GM12878 (cell line): ENCODE measurements around the gene PLXNC1. TPM values are rescaled to one million over a fixed set of nuclear protein-coding genes. Genes with fewer than 3 reads are reported as not detected.

Experiments
- ATAC-seq: fragments of 200-7000 bp; cut with Tn5 transposase; 3 replicates; pipeline ENCODE4 v1.9.1; 2020; ENCODE audit warnings: mild to moderate bottlenecking, moderate library complexity
- BruUV-seq: library from RNA; stranded (reverse); fragments of 400-500 nt; replicated peaks from 2 replicates; lab custom pipeline; 2021; lab: Mats Ljungman, UMichigan
- CTCF ChIA-PET: fragments of 300-600 bp; sonication (Branson Sonifier 250); formaldehyde crosslinking; extraction: SDS; loops from one replicate; lab custom pipeline; 2021; ENCODE audit warnings: inconsistent platforms; lab: Yijun Ruan, JAX
- POLR2A ChIA-PET: fragments of 350-600 bp; formaldehyde crosslinking; extraction: SDS; loops from one replicate; lab custom pipeline; 2021; ENCODE audit warnings: inconsistent platforms; lab: Charles Lee
- RAD21 ChIA-PET: fragments of 300-600 bp; sonication (Branson Sonifier 250); formaldehyde crosslinking; loops from one replicate; lab custom pipeline; 2023; ENCODE audit warnings: antibody characterized with exemption; ENCODE audit not compliant: unreplicated experiment; lab: Charles Lee
- SMC1A ChIA-PET: fragments of 300-600 bp; sonication (Branson Sonifier 250); formaldehyde crosslinking; loops from one replicate; lab custom pipeline; 2023; ENCODE audit not compliant: unreplicated experiment, uncharacterized antibody; lab: Charles Lee
- DNase-seq: peaks from one replicate; pipeline ENCODE4 v3.0.0-alpha.2; 2011; ENCODE audit warnings: low read depth, low spot score
- FAIRE-seq: peaks from 3 replicates; lab custom pipeline; 2011; peaks lifted over from hg19 to GRCh38; lab: Jason Lieb, UNC
- H2AFZ ChIP-seq: 2 replicates; pipeline ENCODE4 v1.6.0; 2011; ENCODE audit warnings: low read depth, low read length, control low read depth; ENCODE audit not compliant: control insufficient read depth
- H3K27ac ChIP-seq: 2 replicates; pipeline ENCODE4 v1.5.1; 2011; ENCODE audit warnings: control low read depth; ENCODE audit not compliant: control insufficient read depth, insufficient read depth
- H3K27me3 ChIP-seq, 2 experiments: replicated peaks in 1 of 2; 2 replicates each; pipeline versions ENCODE4 v1.6.0 to v1.6.1; 2011; ENCODE audit warnings: low read length in 1 of 2; ENCODE audit not compliant: control insufficient read depth in 2 of 2, insufficient read depth in 2 of 2
- H3K36me3 ChIP-seq, 2 experiments: 2 replicates each; pipeline ENCODE4 v1.5.1; 2011; ENCODE audit warnings: low read length in 1 of 2; ENCODE audit not compliant: control insufficient read depth in 2 of 2, insufficient read depth in 2 of 2
- H3K4me1 ChIP-seq: 2 replicates; pipeline ENCODE4 v1.6.1; 2011; ENCODE audit warnings: mild to moderate bottlenecking, low read length, moderate library complexity, mixed read lengths; ENCODE audit not compliant: control insufficient read depth, insufficient read depth
- H3K4me2 ChIP-seq: 2 replicates; pipeline ENCODE4 v1.6.0; 2011; ENCODE audit warnings: control low read depth; ENCODE audit not compliant: control insufficient read depth, insufficient read depth
- H3K4me3 ChIP-seq: fragments of 200-600 bp; sonication (generic); 2 replicates; pipeline ENCODE4 v1.5.1; 2016
- H3K79me2 ChIP-seq: 2 replicates; pipeline ENCODE4 v1.6.0; 2011; ENCODE audit warnings: low read length; ENCODE audit not compliant: control insufficient read depth, insufficient read depth
- H3K9ac ChIP-seq: 2 replicates; pipeline ENCODE4 v1.8.0; 2011; ENCODE audit warnings: low read length, control low read depth, mixed read lengths; ENCODE audit not compliant: control insufficient read depth, insufficient read depth
- H3K9me3 ChIP-seq: replicated peaks from 3 replicates; pipeline ENCODE4 v1.5.1; 2011; ENCODE audit warnings: mild to moderate bottlenecking, low read length; ENCODE audit not compliant: control insufficient read depth, insufficient read depth
- H4K20me1 ChIP-seq: 2 replicates; pipeline ENCODE4 v1.6.0; 2011; ENCODE audit not compliant: control insufficient read depth, insufficient read depth
- BRCA1 ChIP-seq: IDR thresholded peaks from 2 replicates; pipeline ENCODE4 v1.6.1; 2011; ENCODE audit warnings: low read depth, low read length, improper control_type of control experiment
- CBFB ChIP-seq: IDR thresholded peaks from 2 replicates; pipeline ENCODE4 v1.6.1; 2016; ENCODE audit warnings: antibody characterized with exemption, low read depth
- CBX5 ChIP-seq: sonication (generic); IDR thresholded peaks from 2 replicates; pipeline ENCODE4 v1.6.1; 2016; ENCODE audit warnings: low read depth, moderate library complexity, mild to moderate bottlenecking, inconsistent platforms
- FOXK2 ChIP-seq: fragments of 450-650 bp; IDR thresholded peaks from 2 replicates; pipeline ENCODE4 v1.6.1; 2017; ENCODE audit warnings: mild to moderate bottlenecking, moderate library complexity
- NFIC ChIP-seq: IDR thresholded peaks from 2 replicates; pipeline ENCODE4 v1.6.1; 2012; ENCODE audit warnings: low read depth, mild to moderate bottlenecking, inconsistent platforms, low read length, moderate library complexity
- TAF1 ChIP-seq: IDR thresholded peaks from 2 replicates; pipeline ENCODE4 v1.6.1; 2011; ENCODE audit warnings: mild to moderate bottlenecking, low read depth, low read length, borderline replicate concordance
- TCF7 ChIP-seq: IDR thresholded peaks from 2 replicates; pipeline ENCODE4 v1.6.1; 2014; ENCODE audit warnings: antibody characterized with exemption, borderline replicate concordance
- ZNF207 ChIP-seq: fragments of 450-650 bp; IDR thresholded peaks from 2 replicates; pipeline ENCODE4 v1.6.1; 2014; ENCODE audit warnings: antibody characterized with exemption, mild to moderate bottlenecking, borderline replicate concordance
- ZNF687 ChIP-seq: fragments of 450-650 bp; IDR thresholded peaks from 2 replicates; pipeline ENCODE4 v1.6.1; 2017; ENCODE audit warnings: mild to moderate bottlenecking, moderate library complexity
- ZSCAN29 ChIP-seq: fragments of 450-650 bp; IDR thresholded peaks from 2 replicates; pipeline ENCODE4 v1.6.1; 2017; ENCODE audit warnings: mild to moderate bottlenecking, moderate library complexity
- WGBS: methylation state at CpG from one replicate; pipeline ENCODE4 v1.1.6; 2016; ENCODE audit warnings: low lambda C conversion rate; ENCODE audit not compliant: insufficient replicate concordance, insufficient coverage; ENCODE audit errors: missing lambda C conversion rate; 5-methylcytosine and 5-hydroxymethylcytosine counted together
- in situ Hi-C: fragments of 300-500 bp; cut with MboI; formaldehyde crosslinking; loops from 9 replicates; pipeline ENCODE4 v1.14.3; 2018; ENCODE audit warnings: mixed read lengths
- intact Hi-C: fragments of 100-400 bp; cut with micrococcal nuclease; formaldehyde crosslinking; loops from one replicate; pipeline ENCODE4 v1.14.2; 2022; ENCODE audit not compliant: unreplicated experiment
- polyA plus RNA-seq, 11 experiments: library from polyadenylated mRNA; depleted of rRNA in 4 of 11; unstranded in 6 of 11; stranded (reverse) in 5 of 11; fragments of >200 nt; fragmentation: Nextera tagmentation in 4 of 11; fragmentation: Illumina TruSeq in 1 of 11; extraction: Ambion mirVana in 4 of 11; extraction: Trizol in 1 of 11; gene quantifications; 1 replicate in 1 of 11; 2 replicates in 10 of 11; pipeline versions ENCODE4 v1.2.1 to v1.2.3, GENCODE V29; 2011 to 2016; ENCODE audit warnings: inconsistent platforms in 2 of 11, missing spikeins in 2 of 11, low read depth in 1 of 11
- total RNA-seq, 4 experiments: library from RNA; depleted of rRNA in 3 of 4; stranded (reverse); fragments of >200 nt in 3 of 4; fragmentation: Illumina TruSeq in 1 of 4; extraction: Trizol in 1 of 4; gene quantifications; 2 replicates each; pipeline versions ENCODE4 v1.2.1 to v1.2.3, GENCODE V29; 2013 to 2021
- TF ChIP-seq, protein P1 (sequence below): fragments of 150-350 bp; IDR thresholded peaks from 2 replicates; pipeline ENCODE4 v1.6.1; 2016; ENCODE audit warnings: low read depth, low read length

Gene PLXNC1
- total and polyA plus RNA-seq, 10 of the 15 experiments (the other 5 are each of a cell fraction or from before 2014, with no cell fraction given): 5.2 to 41.2 (median 24.6) TPM

DNA sequence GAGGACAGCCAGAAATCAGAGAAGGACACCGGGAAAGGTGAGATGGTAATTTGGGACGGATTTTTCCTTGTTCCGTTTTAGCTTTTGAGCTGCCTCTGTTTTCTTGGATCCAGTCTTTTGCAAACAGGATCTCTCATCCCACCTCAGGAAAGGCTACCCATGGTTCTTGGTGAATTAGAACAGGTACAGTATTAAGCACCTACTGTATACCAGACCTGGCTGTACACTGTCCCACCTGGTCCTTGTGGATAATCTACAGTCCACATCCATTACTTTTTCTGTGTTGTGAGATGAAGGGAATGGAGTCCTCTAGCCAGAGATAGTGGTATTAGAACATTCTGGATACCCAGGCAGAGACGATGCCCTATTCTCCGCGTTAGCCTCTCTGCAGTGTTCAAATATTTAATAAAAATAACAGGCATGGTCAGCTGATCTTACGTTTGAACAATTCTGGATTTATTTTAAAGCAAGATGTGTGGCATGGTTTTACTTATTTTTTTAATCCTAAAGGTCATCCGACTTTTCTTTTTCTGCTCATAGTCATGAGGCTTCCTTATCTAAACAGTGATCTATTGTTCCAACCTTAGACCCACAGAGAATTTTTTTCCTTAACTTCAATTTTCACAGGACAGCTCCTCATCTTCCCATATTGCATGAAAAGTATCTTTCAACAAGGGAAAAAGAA, 18.8 kb downstream of the PLXNC1 start (continued):
- TF ChIP-seq ZNF687: no peak
- no peak for TF ChIP-seq CBX5
- no peak for TF ChIP-seq BRCA1
- TF ChIP-seq FOXK2: no peak
- TF ChIP-seq, all 136 proteins: peak for 0

- intact Hi-C loops: no loop called here
- no peak overlapping the region for H3K4me2 ChIP-seq
- FAIRE-seq (no peak), ATAC-seq (no peak), DNase-seq (no peak)
- CTCF ChIA-PET: interaction anchor here (1.1 to 2.1 kb wide), 4 partner anchors 10 to 103 kb away, joined by 3 to 6 read pairs (median 4); no protein-coding TSS in a partner anchor
- no peak overlapping the region for H3K4me3 ChIP-seq
- no peaks in the 10 kb centered on the region for H3K27me3 ChIP-seq
- POLR2A ChIA-PET: interaction anchor here (0.8 to 2.3 kb wide), 5 partner anchors 10 to 60 kb away, joined by 3 to 6 read pairs (median 3); no protein-coding TSS in a partner anchor
- H2AFZ ChIP-seq: no peak overlapping the region
- H4K20me1 ChIP-seq: no peaks in the 10 kb centered on the region
- no peak overlapping the region for H3K9ac ChIP-seq
- RAD21 ChIA-PET: interaction anchor here (1.0 to 1.5 kb wide), 3 partner anchors 10 to 16 kb away, joined by 3 read pairs; no protein-coding TSS in a partner anchor
- H3K79me2 ChIP-seq: peaks cover 2% of the 10 kb centered on the region
- peaks cover 13% of the 10 kb centered on the region for H3K4me1 ChIP-seq
- H3K27ac ChIP-seq: no peak overlapping the region
- BruUV-seq: no TSS peak
- in situ Hi-C loops: no loop called here
- TF ChIP-seq ZNF207: no peak
- TF ChIP-seq CBFB: no peak
- no peak for TF ChIP-seq TCF7
- no peak for TF ChIP-seq TAF1
- no peak for TF ChIP-seq NFIC
- TF ChIP-seq ZSCAN29: no peak
- TF ChIP-seq, protein P1, sequence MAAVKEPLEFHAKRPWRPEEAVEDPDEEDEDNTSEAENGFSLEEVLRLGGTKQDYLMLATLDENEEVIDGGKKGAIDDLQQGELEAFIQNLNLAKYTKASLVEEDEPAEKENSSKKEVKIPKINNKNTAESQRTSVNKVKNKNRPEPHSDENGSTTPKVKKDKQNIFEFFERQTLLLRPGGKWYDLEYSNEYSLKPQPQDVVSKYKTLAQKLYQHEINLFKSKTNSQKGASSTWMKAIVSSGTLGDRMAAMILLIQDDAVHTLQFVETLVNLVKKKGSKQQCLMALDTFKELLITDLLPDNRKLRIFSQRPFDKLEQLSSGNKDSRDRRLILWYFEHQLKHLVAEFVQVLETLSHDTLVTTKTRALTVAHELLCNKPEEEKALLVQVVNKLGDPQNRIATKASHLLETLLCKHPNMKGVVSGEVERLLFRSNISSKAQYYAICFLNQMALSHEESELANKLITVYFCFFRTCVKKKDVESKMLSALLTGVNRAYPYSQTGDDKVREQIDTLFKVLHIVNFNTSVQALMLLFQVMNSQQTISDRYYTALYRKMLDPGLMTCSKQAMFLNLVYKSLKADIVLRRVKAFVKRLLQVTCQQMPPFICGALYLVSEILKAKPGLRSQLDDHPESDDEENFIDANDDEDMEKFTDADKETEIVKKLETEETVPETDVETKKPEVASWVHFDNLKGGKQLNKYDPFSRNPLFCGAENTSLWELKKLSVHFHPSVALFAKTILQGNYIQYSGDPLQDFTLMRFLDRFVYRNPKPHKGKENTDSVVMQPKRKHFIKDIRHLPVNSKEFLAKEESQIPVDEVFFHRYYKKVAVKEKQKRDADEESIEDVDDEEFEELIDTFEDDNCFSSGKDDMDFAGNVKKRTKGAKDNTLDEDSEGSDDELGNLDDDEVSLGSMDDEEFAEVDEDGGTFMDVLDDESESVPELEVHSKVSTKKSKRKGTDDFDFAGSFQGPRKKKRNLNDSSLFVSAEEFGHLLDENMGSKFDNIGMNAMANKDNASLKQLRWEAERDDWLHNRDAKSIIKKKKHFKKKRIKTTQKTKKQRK: no peak
- H3K9me3 ChIP-seq: no peaks in the 10 kb centered on the region
- 71% methylated on average over 9 of the region's 9 CpGs for WGBS
- SMC1A ChIA-PET: interaction anchor here (0.5 to 21.2 kb wide), 8 partner anchors 6 to 143 kb away, joined by 3 to 367 read pairs (median 4); partner anchors contain the start of gene PLXNC1
- peaks cover 7 to 13% of the 10 kb centered on the region in 2 experiments for H3K36me3 ChIP-seq
Observed at GRCh38 chr12:94167756-94168416, 19.5 kb downstream of the PLXNC1 start.
